GM12865 (cell line): ENCODE data around the gene PRKAR2A.
"Not testable (repeated sequence)": the region's sequence is repeated elsewhere in the genome, so short reads cannot be mapped to it uniquely, and the experiment has no call there.

ENCODE experiments used
- DNase-seq: peaks from one replicate; pipeline ENCODE4 v3.0.0; 2010; ENCODE audit warnings: low read depth
- H3K4me3 ChIP-seq: 2 replicates; pipeline ENCODE4 v1.5.1; 2011; ENCODE audit warnings: mild to moderate bottlenecking, low read depth, low read length, control low read depth
- CTCF ChIP-seq: IDR thresholded peaks from 2 replicates; pipeline ENCODE4 v1.5.1; 2011; ENCODE audit warnings: low read length, control low read depth, low read depth, inconsistent platforms; ENCODE audit not compliant: insufficient read depth; ENCODE audit errors: missing control alignments

PRKAR2A gene

DNA sequence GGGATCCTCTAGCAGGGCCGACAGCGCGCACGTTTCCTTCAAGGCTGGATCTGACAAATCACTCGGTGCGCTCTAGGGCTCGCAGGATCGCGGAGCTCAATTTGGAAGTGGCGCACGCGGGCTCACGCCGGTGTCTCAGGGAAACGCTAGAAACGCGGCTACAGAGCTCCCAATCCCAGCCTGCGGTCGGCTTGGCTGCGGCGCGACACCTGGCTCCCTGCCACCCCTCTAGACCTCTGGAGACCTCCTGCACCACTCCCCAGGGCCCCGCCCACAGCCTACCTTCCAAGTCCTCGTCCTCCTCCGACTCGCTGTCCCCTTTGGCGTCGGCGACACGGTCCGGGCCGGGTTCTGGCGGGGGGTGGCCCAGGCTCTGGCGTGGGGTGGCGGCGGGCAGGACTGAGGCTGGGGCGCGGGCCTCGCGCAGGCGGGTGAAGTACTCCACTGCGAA lies 596 bp downstream of the PRKAR2A start:
- DNase-seq, result peak; percentile 70
- H3K4me3 ChIP-seq, result peak overlapping the region; percentile 86
- TF ChIP-seq CTCF, result no peak

DNA sequence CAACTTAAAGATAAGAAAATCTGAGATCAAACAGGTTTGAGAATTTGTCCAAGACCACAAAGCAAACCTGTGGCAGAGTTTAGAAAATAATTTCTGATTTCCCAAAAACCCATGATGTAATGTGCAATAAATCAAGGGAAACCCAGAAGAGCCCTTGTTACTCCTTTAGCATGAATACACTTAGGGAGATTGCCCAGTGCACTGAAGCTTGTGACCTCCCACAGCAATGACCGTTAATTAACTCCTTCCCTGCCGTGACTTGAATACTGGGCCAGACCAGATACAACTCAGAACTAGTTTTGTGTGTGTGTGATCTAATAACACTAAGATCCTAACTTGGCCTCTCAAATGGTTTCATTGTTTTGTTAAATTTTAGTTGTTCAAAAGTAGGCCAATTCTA lies 2.5 kb downstream of the PRKAR2A start:
- TF ChIP-seq CTCF, result no peak
- H3K4me3 ChIP-seq, result no peak overlapping the region
- DNase-seq, result no peak

GRCh38 chr3:48837163-48837562 lies 10.5 kb downstream of the PRKAR2A start:
- TF ChIP-seq CTCF, result no peak
- no peak overlapping the region for H3K4me3 ChIP-seq
- DNase-seq, result no peak

- DNase-seq, result no peak
- no peak overlapping the region for H3K4me3 ChIP-seq
- TF ChIP-seq CTCF, result no peak
These were observed 11.9 kb downstream of the PRKAR2A start for GRCh38 chr3:48835650-48836366.

GRCh38 chr3:48832684-48833083 lies 15.0 kb downstream of the PRKAR2A start:
- no peak for DNase-seq
- no peak overlapping the region for H3K4me3 ChIP-seq
- no peak for TF ChIP-seq CTCF

GRCh38 chr3:48830715-48831114 lies 17.0 kb downstream of the PRKAR2A start:
- DNase-seq, result no peak
- no peak for TF ChIP-seq CTCF

DNA sequence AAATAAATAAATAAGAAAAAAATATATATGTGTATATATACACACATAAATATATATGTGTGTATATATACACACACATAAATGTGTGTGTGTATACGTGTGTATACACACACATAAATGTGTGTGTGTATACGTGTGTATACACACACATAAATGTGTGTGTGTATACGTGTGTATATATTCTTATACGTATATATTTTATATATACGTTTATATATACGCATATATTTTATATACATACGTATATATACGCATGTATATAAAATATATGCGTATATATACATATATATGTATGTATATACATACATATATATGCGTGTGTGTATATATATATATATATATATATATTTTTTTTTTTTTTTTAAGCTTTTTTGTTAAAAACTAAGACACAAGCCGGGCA lies 18.1 kb downstream of the PRKAR2A start:
- not testable (repeated sequence) for H3K4me3 ChIP-seq, DNase-seq

More at GRCh38 chr3:48830715-48831114, 17.0 kb downstream of the PRKAR2A start:
- H3K4me3 ChIP-seq, result no peak overlapping the region

DNA sequence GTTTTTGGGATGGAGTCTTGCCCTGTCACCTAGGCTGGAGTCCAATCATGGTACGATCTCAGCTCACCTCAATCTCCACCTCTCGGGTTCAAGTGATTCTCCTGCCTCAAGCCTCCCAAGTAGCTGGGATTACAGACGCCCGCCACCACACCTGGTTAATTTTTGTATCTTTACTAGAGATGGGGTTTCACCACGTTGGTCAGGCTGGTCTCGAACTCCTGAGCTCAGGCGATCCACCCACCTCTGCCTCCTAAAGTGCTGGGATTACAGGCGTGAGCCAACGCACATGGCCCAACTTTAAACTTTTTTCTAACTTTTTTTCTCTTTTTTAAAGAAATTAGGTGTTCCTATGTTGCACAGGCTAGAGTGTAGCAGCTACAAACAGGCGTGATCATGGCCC lies 19.8 kb downstream of the PRKAR2A start:
- not testable (repeated sequence) for H3K4me3 ChIP-seq, DNase-seq
